Spleen (tissue), 7 donors: ENCODE measurements around the gene ANKRD29.

Source experiments
- CTCF ChIP-seq, 11 experiments: fragments of 200-600 bp in 7 of 11; fragments of 450-650 bp in 4 of 11; sonication (generic) in 4 of 11; IDR thresholded peaks in 8 of 11; conservative IDR thresholded peaks in 3 of 11; 1 replicate in 7 of 11; 2 replicates in 4 of 11; pipeline versions ENCODE4 v1.4.0 to v1.8.0; 2016 to 2021; ENCODE audit warnings: antibody characterized with exemption in 11 of 11, inconsistent platforms in 4 of 11, mild to moderate bottlenecking in 1 of 11
- POLR2AphosphoS5 ChIP-seq, 3 donors: sonication (generic); formaldehyde crosslinking; IDR thresholded peaks; one replicate each; pipeline ENCODE4 v1.5.1; 2017; ENCODE audit warnings: antibody characterized with exemption in 3 of 3
- donor health status: DM: no; HTN: no; CAD: no; lungs with moderate emphysema.
- donor health status: DM: no; HTN: no; CAD: no.
- donor health status: DM: no; HTN: no; CAD: no.

- TF ChIP-seq CTCF (IDR thresholded peaks at IDR 0.05 in 8 of 11, conservative IDR thresholded peaks at IDR 0.05 in 3 of 11) (no peak), POLR2AphosphoS5 (IDR thresholded peaks at IDR 0.05) (no peak)
Measured at GRCh38 chr18:23636071-23636399, 26.7 kb downstream of the ANKRD29 start.
